Tibial nerve (tissue), 4 donors: ENCODE measurements around the gene DPM2.

ENCODE experiments used
- EP300 ChIP-seq, 2 donors: sonication (generic); formaldehyde crosslinking; IDR thresholded peaks; one replicate each; pipeline ENCODE4 v1.6.1; 2017; ENCODE audit warnings: antibody characterized with exemption in 2 of 2, mild to moderate bottlenecking in 1 of 2
- POLR2A ChIP-seq, 2 donors: fragments of 450-650 bp; IDR thresholded peaks; one replicate each; pipeline ENCODE4 v1.6.1; 2017; ENCODE audit warnings: antibody characterized with exemption in 2 of 2, mild to moderate bottlenecking in 2 of 2, moderate library complexity in 2 of 2
- TF ChIP-seq, protein P1 (sequence below), 5 experiments: fragments of 200-600 bp in 3 of 5; fragments of 450-650 bp in 2 of 5; sonication (generic) in 3 of 5; IDR thresholded peaks; one replicate each; pipeline ENCODE4 v1.5.1; 2016 to 2019; ENCODE audit warnings: antibody characterized with exemption in 5 of 5, mild to moderate bottlenecking in 3 of 5, moderate library complexity in 2 of 5

DNA sequence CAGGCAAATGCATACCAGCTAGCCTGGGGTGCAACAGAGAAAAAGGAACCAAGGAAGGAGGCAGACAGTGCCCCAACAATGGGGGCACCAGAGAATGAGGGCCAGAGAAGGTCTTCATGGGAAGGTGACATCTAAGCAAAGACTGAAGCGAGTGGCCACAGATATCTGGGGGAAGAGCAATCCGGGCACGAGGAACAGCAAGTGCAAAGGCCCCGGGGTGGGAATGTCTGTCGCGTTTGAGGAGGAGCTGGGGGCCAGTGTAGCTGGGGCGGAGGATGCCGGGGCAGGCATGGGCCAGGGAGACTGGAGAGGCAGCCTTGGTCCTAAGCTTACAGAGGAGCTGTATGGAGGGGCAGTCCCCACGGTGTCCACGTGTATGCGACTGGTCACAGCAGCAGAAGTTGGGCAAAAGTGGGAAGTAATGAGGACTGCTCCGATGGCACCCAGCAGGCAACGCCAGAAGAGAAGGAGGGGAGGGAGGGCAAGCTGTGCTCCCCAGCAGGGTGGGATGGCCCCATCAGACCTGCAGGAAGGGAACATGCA lies 24.0 kb upstream of the DPM2 start:
- TF ChIP-seq, protein P1, sequence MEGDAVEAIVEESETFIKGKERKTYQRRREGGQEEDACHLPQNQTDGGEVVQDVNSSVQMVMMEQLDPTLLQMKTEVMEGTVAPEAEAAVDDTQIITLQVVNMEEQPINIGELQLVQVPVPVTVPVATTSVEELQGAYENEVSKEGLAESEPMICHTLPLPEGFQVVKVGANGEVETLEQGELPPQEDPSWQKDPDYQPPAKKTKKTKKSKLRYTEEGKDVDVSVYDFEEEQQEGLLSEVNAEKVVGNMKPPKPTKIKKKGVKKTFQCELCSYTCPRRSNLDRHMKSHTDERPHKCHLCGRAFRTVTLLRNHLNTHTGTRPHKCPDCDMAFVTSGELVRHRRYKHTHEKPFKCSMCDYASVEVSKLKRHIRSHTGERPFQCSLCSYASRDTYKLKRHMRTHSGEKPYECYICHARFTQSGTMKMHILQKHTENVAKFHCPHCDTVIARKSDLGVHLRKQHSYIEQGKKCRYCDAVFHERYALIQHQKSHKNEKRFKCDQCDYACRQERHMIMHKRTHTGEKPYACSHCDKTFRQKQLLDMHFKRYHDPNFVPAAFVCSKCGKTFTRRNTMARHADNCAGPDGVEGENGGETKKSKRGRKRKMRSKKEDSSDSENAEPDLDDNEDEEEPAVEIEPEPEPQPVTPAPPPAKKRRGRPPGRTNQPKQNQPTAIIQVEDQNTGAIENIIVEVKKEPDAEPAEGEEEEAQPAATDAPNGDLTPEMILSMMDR (IDR thresholded peaks at IDR 0.05): no peak
- TF ChIP-seq POLR2A (IDR thresholded peaks at IDR 0.05) (no peak), EP300 (IDR thresholded peaks at IDR 0.05) (no peak)
